H1 (cell line): Measurements from ENCODE around the gene TMEM86B. TPM values are rescaled to one million over a fixed set of nuclear protein-coding genes. Genes with fewer than 3 reads are reported as not detected.

ENCODE experiments used
- RBBP5 ChIP-seq: IDR thresholded peaks from 2 replicates; pipeline ENCODE4 v1.7.1; 2012; ENCODE audit warnings: low read depth, mild to moderate bottlenecking, inconsistent platforms, low read length, moderate library complexity, borderline replicate concordance
- RNF2 ChIP-seq: fragments of 200-900, 300-1000 bp; sonication (generic); IDR thresholded peaks from 2 replicates; pipeline ENCODE4 v1.7.1; 2016; ENCODE audit warnings: borderline replicate concordance, low read depth, mild to moderate bottlenecking, antibody characterized with exemption, low read length; ENCODE audit not compliant: poor library complexity, severe bottlenecking; ENCODE audit errors: missing control alignments
- polyA plus RNA-seq, 7 experiments: library from polyadenylated mRNA; depleted of rRNA in 3 of 7; stranded (reverse) in 5 of 7; unstranded in 2 of 7; fragments of >200 nt in 5 of 7; fragments of 200-250 nt in 2 of 7; gene quantifications; 1 replicate in 5 of 7; 2 replicates in 1 of 7; 4 replicates in 1 of 7; pipeline versions ENCODE4 v1.2.1 to v1.2.3, GENCODE V29; 2011 to 2013; ENCODE audit warnings: missing spikeins in 2 of 7, mixed read lengths in 2 of 7
- total RNA-seq: library from RNA; stranded (reverse); fragmentation: NEBNext Ultra II Directional; extraction: Animal tissue kit (Norgen Biotek cat#: 25700); gene quantifications from 2 replicates; pipeline ENCODE4 v1.2.1, GENCODE V29; 2021

The TMEM86B gene
- total and polyA plus RNA-seq, 2 of the 8 experiments (the other 6 are each of a cell fraction or from before 2014, with no cell fraction given), result 2.0 to 2.9 TPM

- TF ChIP-seq RNF2 (no peak), RBBP5 (no peak)
Measured at GRCh38 chr19:55246462-55247451, 18.2 kb upstream of the TMEM86B start (continued).
